Spleen (tissue), 11 donors: Measurements from ENCODE around the gene PTPRZ1. TPM values are rescaled to one million over a fixed set of nuclear protein-coding genes. Genes with fewer than 3 reads are reported as not detected.

Experiments
- DNase-seq: peaks from one replicate; pipeline ENCODE4 v3.0.0-alpha.2; 2020
- H3K27ac ChIP-seq, 8 donors: fragments of 200-600 bp; sonication (generic) in 7 of 8; 1 replicate in 4 of 8; 2 replicates in 4 of 8; pipeline versions ENCODE4 v1.5.0 to v1.8.0; 2016 to 2021; ENCODE audit warnings: inconsistent platforms in 4 of 8, mild to moderate bottlenecking in 4 of 8, moderate library complexity in 1 of 8
- H3K27me3 ChIP-seq, 7 donors: fragments of 200-600 bp; sonication (generic) in 6 of 7; replicated peaks in 1 of 7; 1 replicate in 4 of 7; 2 replicates in 3 of 7; pipeline versions ENCODE4 v1.5.0 to v1.8.0; 2016 to 2021; ENCODE audit warnings: inconsistent platforms in 3 of 7, mild to moderate bottlenecking in 1 of 7
- H3K36me3 ChIP-seq, 6 donors: fragments of 200-600 bp; sonication (generic) in 5 of 6; 1 replicate in 4 of 6; 2 replicates in 2 of 6; pipeline versions ENCODE4 v1.5.0 to v1.8.0; 2016 to 2021; ENCODE audit warnings: inconsistent platforms in 2 of 6
- H3K4me1 ChIP-seq, 6 donors: fragments of 200-600 bp; sonication (generic) in 5 of 6; 1 replicate in 3 of 6; 2 replicates in 3 of 6; pipeline versions ENCODE4 v1.5.0 to v1.8.0; 2016 to 2021; ENCODE audit warnings: inconsistent platforms in 3 of 6
- H3K4me3 ChIP-seq, 8 donors: fragments of 200-600 bp; sonication (generic) in 7 of 8; 1 replicate in 4 of 8; 2 replicates in 4 of 8; pipeline versions ENCODE4 v1.5.0 to v1.8.0; 2016 to 2021; ENCODE audit warnings: inconsistent platforms in 4 of 8, mild to moderate bottlenecking in 4 of 8, moderate library complexity in 2 of 8
- H3K9me3 ChIP-seq, 8 donors: fragments of 200-600 bp; sonication (generic) in 7 of 8; 1 replicate in 4 of 8; 2 replicates in 4 of 8; pipeline versions ENCODE4 v1.5.0 to v1.8.0; 2016 to 2021; ENCODE audit warnings: inconsistent platforms in 4 of 8
- CTCF ChIP-seq, 11 experiments: fragments of 200-600 bp in 7 of 11; fragments of 450-650 bp in 4 of 11; sonication (generic) in 4 of 11; IDR thresholded peaks in 8 of 11; conservative IDR thresholded peaks in 3 of 11; 1 replicate in 7 of 11; 2 replicates in 4 of 11; pipeline versions ENCODE4 v1.4.0 to v1.8.0; 2016 to 2021; ENCODE audit warnings: antibody characterized with exemption in 11 of 11, inconsistent platforms in 4 of 11, mild to moderate bottlenecking in 1 of 11
- POLR2A ChIP-seq, 3 donors: fragments of 450-650 bp; IDR thresholded peaks; one replicate each; pipeline ENCODE4 v1.5.1; 2017; ENCODE audit warnings: antibody characterized with exemption in 3 of 3, mild to moderate bottlenecking in 1 of 3
- POLR2AphosphoS5 ChIP-seq, 3 donors: sonication (generic); formaldehyde crosslinking; IDR thresholded peaks; one replicate each; pipeline ENCODE4 v1.5.1; 2017; ENCODE audit warnings: antibody characterized with exemption in 3 of 3
- WGBS, 5 donors: extraction: QIAGEN DNeasy Blood & Tissue Kit in 3 of 5; methylation state at CpG; one replicate each; pipeline versions ENCODE4 v1.1.5 to v1.1.7; 2013 to 2018; 5-methylcytosine and 5-hydroxymethylcytosine counted together
- intact Hi-C: fragments of 100-400 bp; cut with DNase I; formaldehyde crosslinking; loops from one replicate; pipeline ENCODE4 v1.15.0; 2023; ENCODE audit warnings: low total_unique reads
- polyA plus RNA-seq, 3 donors: library from polyadenylated mRNA; stranded (reverse); fragments of 200-250 nt; gene quantifications; one replicate each; pipeline ENCODE4 v1.2.1, GENCODE V29; 2013
- total RNA-seq, 7 donors: library from RNA; depleted of rRNA in 3 of 7; stranded (reverse); fragments of >200 nt in 3 of 7; fragmentation: NEBNext Ultra II Directional in 4 of 7; extraction: Animal tissue kit (Norgen Biotek cat#: 25700) in 4 of 7; gene quantifications; one replicate each; pipeline versions ENCODE4 v1.1.0 to v1.2.1, GENCODE V29; 2016 to 2021
- donor health status: healthy with polysubstance abuse.
- donor health status: DM: no; HTN: no; CAD: no; lungs with moderate emphysema.
- donor health status: DM: no; HTN: no; CAD: no.
- donor health status: Bipolar disorder and iron deficiency.
- donor health status: healthy.
- donor health status: DM: no; HTN: no; CAD: no.
- donor health status: DM: yes; HTN: yes; CAD: no.

The PTPRZ1 gene
- total and polyA plus RNA-seq, 10 donors = 0.87 to 5.9 (median 1.4) TPM

GRCh38 chr7:122070834-122071233 lies 197.9 kb downstream of the PTPRZ1 start:
- DNase-seq = no peak
- no peaks in the 10 kb centered on the region for H3K27me3 ChIP-seq
- H3K27ac ChIP-seq = no peak overlapping the region
- H3K9me3 ChIP-seq = no peaks in the 10 kb centered on the region
- no peak overlapping the region for H3K4me3 ChIP-seq
- 85 to 94% (median 86%) methylated on average over 3 of the region's 3 CpGs for WGBS, 5 donors
- intact Hi-C loops = no loop called here
- H3K4me1 ChIP-seq = no peaks in the 10 kb centered on the region
- H3K36me3 ChIP-seq = peaks cover 0 to 11% (median 0%) of the 10 kb centered on the region in 6 donors
- TF ChIP-seq POLR2A (IDR thresholded peaks at IDR 0.05) (no peak), POLR2AphosphoS5 (IDR thresholded peaks at IDR 0.05) (no peak), CTCF (IDR thresholded peaks at IDR 0.05 in 8 of 11, conservative IDR thresholded peaks at IDR 0.05 in 3 of 11) (no peak)

GRCh38 chr7:122072272-122072671 lies 199.3 kb downstream of the PTPRZ1 start:
- Histone ChIP-seq H3K4me3 (no peak overlapping the region), H3K9me3 (no peaks in the 10 kb centered on the region), H3K27ac (no peak overlapping the region), H3K4me1 (no peaks in the 10 kb centered on the region), H3K27me3 (no peaks in the 10 kb centered on the region), H3K36me3 (peaks cover 0 to 26% (median 9%) of the 10 kb centered on the region in 6 donors)
- no peak for DNase-seq
- 85 to 96% (median 94%) methylated on average over 2 of the region's 2 CpGs for WGBS, 5 donors
- intact Hi-C loops = no loop called here
- no peak for TF ChIP-seq POLR2AphosphoS5 (IDR thresholded peaks at IDR 0.05)
- TF ChIP-seq POLR2A (IDR thresholded peaks at IDR 0.05) = no peak
- no peak for TF ChIP-seq CTCF (IDR thresholded peaks at IDR 0.05 in 8 of 11, conservative IDR thresholded peaks at IDR 0.05 in 3 of 11)

- TF ChIP-seq POLR2AphosphoS5 (IDR thresholded peaks at IDR 0.05) (no peak), POLR2A (IDR thresholded peaks at IDR 0.05) (no peak), CTCF (IDR thresholded peaks at IDR 0.05 in 8 of 11, conservative IDR thresholded peaks at IDR 0.05 in 3 of 11) (no peak)
- peaks cover 0 to 33% (median 12%) of the 10 kb centered on the region in 6 donors for H3K36me3 ChIP-seq
- WGBS, 5 donors = 85 to 90% (median 87%) methylated on average over 6 of the region's 6 CpGs
- no peaks in the 10 kb centered on the region for H3K27me3 ChIP-seq
- H3K4me1 ChIP-seq = no peaks in the 10 kb centered on the region
- H3K4me3 ChIP-seq = no peak overlapping the region
- DNase-seq = no peak
- intact Hi-C loops = no loop called here
- no peak overlapping the region for H3K27ac ChIP-seq
- H3K9me3 ChIP-seq = no peaks in the 10 kb centered on the region
Measured at GRCh38 chr7:122072924-122073599, 200.1 kb downstream of the PTPRZ1 start.

- Histone ChIP-seq H3K4me3 (no peak overlapping the region), H3K9me3 (no peaks in the 10 kb centered on the region), H3K36me3 (peaks cover 0 to 39% (median 13%) of the 10 kb centered on the region in 6 donors), H3K4me1 (no peaks in the 10 kb centered on the region), H3K27ac (no peak overlapping the region), H3K27me3 (no peaks in the 10 kb centered on the region)
- TF ChIP-seq CTCF (IDR thresholded peaks at IDR 0.05 in 8 of 11, conservative IDR thresholded peaks at IDR 0.05 in 3 of 11) (no peak), POLR2A (IDR thresholded peaks at IDR 0.05) (no peak), POLR2AphosphoS5 (IDR thresholded peaks at IDR 0.05) (no peak)
- intact Hi-C loops = no loop called here
- WGBS, 5 donors = 56 to 74% (median 67%) methylated on average over 3 of the region's 3 CpGs
- DNase-seq = no peak
Measured at GRCh38 chr7:122073635-122074034, 200.7 kb downstream of the PTPRZ1 start.
